HT-29 (cell line): ENCODE results near the gene PRKN. TPM values are rescaled to one million over a fixed set of nuclear protein-coding genes. Genes with fewer than 3 reads are reported as not detected.
"Not testable (repeated sequence)": the region's sequence is repeated elsewhere in the genome, so short reads cannot be mapped to it uniquely, and the experiment has no call there.

Experiments used
- DNase-seq: peaks from one replicate; pipeline ENCODE4 v3.0.0-alpha.2; 2015; ENCODE audit warnings: low spot score
- total RNA-seq: library from RNA; depleted of rRNA; stranded (reverse); fragments of >200 nt; shearing (Covaris generic); gene quantifications from 2 replicates; pipeline ENCODE4 v1.2.3, GENCODE V29; 2014

PRKN gene
- total RNA-seq, 1 experiment from 2014 or later = 3.4 TPM

DNA sequence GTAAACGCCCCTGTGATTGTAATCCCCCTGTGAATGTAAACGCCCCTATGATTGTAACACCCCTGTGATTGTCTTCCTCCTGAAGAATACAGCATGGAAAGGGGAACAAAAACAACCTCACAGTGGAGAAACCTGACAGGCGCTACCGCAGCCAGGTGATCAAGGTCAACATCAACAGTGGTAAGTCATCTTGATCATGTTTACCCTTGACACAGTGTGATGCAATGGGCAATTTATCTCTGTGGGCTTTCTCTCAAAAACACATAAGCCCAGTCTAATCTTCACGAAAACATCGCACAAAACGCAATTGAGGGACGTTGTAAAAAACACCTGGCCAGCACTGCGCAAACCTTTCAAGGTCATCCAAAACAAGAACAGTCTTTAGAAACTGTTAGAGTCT is 277.2 kb downstream of the PRKN start:
- DNase-seq = no peak

DNA sequence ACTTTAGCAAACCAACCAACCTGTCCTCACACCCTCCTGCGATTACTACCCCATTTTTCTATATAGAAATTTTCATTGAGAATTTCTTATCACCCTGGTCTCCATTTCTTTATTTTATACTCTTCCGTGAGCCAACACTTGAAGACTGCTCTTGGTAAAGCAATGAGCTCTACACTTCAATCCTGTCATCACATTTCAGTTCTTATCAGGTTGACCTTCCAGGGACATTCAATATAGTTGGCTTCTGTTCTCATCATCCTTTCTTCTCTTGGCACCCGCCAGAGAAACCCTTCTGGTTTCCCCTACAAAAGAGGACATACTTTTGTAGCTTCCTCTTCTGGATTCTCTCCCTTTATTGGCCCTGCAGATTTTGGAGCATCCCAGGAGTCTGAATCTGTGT is 279.3 kb downstream of the PRKN start:
- DNase-seq = no peak

DNA sequence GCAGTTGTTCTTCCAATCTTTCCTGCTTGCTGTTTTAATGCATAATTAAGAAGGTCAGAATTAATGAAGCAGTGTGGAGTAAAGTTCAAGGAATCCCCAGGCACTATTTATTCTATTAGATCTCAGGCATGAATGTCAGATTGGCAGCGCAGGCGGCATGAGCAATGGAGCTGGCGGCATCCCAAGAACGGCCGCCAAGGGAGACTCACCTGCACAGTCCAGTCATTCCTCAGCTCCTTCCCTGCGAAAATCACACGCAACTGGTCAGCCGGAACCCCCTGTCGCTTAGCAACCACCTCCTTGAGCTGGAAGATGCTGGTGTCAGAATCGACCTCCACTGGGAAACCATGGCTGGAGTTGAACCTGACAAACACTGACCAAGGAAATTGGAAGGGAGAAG is 284.5 kb downstream of the PRKN start:
- DNase-seq = no peak

DNA sequence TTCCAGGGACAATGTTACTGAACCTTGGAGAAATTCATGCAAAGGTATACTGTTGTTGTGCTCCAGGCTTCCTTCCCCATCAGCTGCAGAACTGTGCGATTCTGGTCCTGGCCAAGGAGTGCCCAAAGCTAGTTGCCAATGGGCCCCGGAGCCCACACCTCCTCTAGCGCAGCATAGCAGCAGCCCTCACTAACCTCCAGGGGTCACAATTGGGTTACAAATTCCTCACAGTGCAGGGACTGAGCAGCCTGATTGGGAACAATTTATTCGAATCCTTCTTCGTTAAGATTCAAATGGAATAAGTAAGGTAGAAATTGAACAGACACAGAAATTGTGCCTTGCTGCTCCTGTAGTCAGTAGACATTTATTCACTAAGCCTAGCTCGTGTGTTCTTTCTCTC is 284.9 kb downstream of the PRKN start:
- peak; percentile 55 for DNase-seq

DNA sequence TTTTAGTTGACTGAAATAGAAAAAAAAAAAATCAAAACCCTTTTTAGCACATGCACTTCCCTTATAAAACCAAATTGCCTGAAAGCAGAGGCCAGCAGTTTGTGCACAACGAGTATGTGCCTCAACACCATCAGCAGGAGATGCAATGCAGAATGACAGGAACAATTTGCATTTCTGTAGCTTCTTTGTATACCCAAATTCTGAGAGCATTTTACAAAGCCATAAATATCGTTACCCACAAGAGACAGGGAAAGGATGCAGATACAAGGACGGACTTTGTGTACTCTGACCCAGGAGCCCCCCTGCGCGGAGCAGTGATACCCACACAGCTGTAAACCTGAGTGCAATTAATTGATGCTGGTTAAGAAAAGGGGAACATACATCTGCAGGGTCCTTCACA is 285.6 kb downstream of the PRKN start:
- DNase-seq = no peak

DNA sequence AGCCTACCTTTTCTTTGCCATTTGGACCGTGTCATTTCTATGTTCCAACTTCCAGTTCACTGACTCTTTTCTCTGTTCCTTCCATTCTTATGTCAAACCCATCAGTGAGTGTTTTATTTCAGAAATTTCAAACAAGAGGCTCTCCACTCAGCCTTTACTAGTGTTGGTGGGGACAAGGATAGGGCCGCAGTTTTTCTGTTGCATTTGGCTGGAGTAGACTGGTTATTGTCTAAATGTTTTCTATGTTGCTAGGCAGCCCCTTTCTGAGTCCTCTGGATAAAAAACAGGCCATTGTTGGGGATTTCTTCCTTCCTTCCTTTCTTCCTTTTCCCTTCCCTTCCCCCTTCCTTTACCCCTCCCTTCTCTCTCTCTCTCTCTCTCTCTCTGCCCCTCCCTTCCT is 288.6 kb downstream of the PRKN start:
- DNase-seq = no peak

DNA sequence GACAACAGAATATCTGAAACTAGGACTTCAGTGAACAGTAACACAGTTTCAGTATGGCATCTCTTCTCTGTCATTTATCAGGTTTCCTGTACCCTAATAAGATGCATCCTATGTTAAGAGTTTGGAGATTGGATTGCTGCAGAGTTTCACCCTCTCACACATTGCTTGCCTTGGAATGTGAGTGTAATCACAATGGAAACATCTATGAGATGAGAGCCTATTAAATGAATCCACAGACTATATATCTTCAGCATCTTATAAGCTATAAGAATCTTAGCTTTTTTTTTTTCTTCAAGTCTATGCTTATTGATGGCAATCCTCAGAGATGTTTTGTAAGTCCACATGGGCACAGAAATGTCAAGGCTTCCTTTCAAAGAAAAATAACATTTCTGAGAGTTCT is 292.5 kb downstream of the PRKN start:
- DNase-seq = no peak

DNA sequence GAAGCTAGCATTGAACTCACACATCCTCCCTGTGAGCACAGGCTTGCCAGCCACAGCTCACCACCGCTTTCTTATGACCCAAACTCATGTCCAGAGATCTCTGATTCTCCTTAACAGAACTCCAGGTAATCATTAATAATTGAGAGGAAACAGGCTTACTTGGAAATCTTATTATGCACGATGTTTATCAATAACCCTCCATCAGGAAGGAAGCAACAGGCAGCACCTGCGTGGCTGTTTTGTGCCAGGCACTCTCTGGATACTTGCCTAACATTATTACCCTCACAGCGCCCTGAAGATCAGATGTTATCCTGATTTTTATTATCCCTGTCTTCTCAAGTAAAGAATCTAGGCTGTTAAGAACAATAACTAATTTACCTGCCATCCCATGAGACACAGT is 306.6 kb downstream of the PRKN start:
- DNase-seq = no peak

DNA sequence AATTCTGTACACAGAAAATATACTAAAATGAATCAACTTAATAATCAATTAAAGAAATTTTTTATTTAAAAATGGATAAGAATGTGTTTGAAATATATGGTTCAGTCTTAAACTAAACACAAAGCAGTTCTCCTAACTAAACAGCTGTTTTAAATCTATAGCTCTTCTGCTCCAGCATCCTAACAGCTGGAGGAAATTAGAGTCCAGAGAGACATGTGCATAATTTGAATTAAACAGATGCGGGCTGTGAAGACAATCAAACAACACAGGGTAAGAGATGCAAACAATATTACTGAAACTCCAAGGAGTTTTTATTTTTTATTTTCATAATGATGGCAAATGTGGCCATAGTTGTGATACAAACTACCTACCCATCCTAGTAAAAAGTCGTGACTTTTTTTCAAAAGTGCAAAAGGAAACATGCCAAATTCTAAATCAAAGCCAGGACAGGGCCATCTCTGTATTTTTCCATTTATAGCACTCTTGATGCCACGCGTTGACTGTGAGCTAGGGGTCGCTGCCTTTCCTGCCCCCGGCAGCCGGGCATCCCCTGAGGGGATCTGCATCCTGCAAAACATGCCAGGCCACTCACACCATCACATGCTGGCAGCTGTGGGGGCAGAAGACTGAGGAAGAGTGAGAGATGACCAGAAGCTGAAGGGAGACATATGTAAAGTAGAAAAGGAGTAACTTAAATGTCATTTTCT is 310.6 kb downstream of the PRKN start:
- DNase-seq = no peak

DNA sequence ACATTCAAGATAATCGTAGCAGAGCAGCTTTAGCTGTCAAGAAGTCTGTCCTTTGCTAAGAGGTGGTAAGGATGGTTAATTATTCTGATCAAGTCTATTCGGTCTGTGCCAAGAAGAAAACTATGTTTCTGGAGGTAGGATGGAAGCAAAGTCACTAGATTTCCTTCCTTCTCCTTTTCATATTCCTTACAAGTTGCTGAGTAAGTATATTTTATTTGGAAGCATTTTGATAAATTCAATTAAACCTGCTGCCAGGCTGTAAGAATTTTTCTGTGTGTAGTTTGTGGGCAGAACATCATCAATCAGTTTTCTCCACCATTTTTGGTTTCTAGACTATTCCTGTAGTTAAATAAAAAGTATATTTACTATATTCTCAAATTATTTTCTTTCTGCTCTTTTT is 311.3 kb downstream of the PRKN start:
- no peak for DNase-seq

DNA sequence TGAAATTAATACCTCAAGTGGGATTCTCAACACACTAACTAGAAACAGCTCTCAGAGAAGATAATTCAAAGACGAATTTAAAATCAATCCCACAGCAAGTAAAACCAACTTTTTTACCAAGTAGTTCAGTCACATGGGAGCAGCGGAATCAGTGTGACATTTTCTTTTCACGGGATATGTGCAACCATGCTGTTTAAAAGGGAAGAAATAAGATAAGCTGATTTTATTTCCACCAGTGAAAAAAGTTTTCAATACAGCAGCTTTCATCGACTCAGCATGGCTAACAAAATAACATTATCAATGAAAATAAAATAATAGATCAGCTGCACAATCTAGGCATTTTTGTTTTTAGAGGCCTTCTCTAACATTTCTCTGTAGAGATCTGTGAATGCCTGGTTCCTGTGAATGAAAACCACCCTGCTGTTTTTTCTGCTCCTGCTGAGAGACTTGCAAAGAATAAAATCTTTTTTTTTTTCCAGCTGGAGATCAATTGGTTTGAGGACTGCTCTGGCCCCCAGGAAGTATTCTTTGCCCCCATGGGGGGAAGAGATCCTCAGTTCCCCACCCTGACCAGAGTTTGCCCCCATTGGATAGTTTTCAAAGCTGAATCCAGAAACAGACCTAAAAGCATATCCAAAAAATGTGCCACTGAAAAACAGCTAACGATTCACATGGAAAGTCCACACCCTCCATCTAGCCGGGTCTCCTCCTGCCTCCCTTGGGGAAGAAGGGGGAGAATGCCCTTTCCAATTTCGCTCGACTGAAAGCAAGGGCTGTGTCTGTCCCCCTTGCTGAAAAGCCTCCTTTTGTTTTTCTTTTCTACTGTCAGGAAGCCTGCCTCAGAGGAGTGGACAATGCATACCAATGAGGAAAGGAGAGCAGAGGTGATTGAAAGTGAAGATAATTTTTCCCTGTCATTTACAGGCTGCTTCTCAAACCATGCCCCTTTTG is 317.6 kb downstream of the PRKN start:
- DNase-seq = no peak

DNA sequence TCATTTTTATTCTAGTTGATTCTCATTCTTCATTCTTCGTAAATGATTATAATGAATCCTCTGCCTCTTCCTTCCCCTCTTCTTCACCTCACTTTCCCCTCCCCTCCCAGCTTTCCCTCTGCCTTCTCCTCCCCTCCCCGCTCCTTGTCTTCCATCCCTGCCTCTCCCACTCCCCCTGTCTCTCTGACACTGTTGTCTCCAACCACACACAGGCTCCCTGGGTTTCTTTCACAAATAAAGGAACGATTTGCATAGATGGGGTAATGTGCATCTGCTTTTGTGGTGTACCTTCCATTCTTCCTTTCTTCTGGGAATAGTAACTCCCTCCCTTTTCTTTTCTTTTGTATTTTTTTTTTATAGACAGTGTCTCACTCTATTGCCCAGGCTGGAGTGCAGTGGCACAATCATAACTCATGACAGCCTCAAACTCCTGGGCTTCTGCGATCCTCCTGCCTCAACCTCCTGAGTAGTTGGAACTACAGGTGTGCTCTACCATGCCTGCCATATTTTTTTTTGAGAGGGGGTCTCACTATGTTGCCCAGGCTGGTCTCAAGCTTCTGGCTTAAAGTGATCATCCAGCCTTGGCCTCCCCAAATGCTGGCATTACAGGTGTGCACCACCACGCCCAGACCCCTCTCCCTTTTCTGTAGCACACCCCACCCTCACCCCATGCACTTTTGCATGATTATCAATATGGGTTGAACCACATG is 318.6 kb downstream of the PRKN start:
- no peak for DNase-seq

DNA sequence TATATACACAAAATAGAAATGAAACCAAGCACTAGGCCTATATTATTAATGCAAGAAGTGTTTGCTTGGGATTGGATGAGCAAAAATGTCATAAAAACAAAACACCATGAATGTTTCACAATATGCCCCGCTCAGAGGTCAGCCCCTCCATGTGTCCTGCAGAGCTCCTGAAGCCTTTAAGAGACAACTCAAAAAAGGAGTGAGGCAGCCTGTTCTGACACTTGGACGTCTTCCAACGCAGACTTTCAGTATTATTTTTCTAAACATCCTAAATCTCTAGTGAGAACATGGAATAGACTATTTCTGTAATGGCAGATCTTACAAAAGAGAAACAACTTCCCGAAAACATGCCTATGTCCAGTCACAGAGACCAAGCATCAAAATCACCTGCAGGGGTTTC is 322.6 kb downstream of the PRKN start:
- no peak for DNase-seq

DNA sequence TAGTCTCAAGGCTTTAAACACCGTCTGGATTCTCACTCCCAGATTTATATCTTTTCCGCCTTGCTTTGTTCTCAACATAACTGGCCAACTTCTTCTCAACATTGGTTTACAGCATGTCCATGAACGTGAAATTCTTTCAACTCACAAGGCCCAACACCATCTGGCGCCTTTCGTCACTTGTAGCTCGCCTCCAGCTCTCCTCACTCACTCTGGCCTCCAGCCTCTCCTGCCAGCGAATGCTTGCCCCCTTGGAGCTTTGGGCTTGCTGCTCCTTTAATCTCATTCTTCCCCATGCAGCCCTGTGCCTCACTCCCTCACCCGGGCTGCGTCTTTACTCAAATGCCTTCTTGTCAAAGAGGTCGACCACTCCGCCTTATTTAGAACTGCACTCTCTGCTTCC is 324.5 kb downstream of the PRKN start:
- DNase-seq = no peak

DNA sequence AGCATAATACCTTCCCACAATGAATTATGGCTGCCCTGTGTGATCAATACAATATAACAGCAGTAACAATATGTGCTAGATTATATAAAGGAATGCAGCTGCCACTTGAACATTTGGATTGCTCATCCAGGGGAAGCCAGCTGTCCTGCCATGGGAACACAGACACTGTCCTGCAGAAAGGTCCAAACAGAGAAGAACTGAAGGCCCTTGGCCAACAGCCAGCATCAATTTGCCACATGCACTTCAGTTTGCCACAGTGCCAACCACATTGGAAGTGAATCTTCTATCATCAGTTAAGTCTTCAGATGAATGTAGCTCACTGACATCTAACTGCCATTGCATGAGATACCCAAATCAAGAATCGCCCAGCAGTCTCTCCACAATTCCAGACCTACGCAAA is 332.4 kb downstream of the PRKN start:
- DNase-seq = no peak

DNA sequence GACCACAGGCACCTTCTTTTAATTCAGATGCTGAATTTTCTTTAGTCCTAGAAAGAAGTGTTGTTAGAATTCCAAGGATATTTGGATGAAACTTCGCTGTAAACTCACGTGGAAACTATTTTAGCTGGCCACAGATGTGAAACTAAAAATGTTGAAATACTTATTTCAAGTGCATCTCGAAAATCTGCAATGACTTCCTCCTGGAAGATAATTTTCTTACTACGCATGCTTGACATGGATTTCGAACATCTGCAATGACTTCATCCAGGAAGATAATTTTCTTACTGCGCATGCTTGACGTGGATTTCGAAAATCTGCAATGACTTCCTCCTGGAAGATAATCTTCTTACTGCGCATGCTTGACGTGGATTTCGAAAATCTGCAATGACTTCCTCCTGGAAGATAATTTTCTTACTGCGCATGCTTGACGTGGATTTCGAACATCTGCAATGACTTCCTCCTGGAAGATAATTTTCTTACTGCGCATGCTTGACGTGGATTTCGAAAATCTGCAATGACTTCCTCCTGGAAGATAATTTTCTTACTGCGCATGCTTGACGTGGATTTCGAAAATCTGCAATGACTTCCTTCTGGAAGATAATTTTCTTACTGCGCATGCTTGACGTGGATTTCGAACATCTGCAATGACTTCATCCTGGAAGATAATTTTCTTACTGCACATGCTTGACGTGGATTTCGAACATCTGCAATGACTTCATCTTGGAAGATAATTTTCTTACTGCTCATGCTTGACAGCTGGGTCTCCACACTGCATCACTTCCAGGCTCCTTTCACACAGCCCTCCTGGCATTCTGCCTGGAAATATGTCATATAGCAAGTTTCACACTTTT is 336.4 kb downstream of the PRKN start:
- DNase-seq = not testable (repeated sequence)

DNA sequence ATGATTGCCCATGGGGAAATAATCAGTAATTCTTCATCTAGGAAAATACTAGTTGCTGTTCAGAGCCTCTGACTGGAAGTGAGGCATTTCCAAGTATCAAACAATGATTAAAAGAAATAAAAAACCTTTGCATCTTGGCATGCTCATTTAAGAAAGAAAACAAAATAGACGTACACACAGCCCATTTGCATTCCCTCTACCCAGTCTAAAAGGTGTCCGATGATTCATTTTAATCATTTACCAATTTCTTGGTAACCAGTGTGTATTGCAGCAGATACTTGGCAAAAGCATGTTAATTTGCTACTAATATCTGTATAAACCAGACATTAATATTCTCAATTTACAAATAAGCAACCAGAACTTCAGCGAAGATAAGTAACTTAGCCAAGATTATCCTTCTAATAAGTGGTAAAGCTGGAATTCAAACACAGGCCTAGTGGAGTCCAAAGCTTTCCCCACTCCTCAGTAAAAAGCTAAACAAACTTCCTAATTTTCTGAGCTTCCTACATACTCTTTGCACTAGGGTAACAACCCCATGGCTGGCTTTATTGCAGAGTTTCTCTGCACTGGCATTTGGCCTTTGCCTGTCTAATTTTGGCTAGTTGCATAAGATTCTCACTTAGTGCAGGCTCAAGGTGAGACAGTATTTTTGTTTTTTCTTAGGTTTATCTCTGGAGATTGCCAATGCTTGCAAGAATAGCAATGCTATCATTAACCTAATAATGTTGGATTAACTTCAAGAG is 338.1 kb downstream of the PRKN start:
- DNase-seq = no peak

DNA sequence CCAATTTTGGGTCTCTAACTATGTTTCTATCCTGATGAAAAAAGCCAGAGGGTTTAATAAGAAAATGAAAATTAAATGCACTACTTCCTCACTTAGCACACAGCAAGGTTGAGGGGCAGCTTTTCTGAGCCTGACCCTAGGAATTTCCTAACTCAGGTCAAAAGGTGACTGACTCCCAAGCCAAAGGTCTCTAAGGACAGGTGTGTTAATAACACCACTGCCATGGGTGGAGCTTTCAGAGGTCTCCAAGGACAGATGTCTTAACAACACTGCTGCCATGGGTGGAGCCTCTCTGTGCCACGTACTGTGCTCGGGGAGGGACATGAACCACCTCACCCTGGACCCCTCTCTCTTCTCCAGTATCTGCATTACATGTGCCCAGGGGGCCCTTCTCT is 339.2 kb downstream of the PRKN start:
- DNase-seq = no peak

DNA sequence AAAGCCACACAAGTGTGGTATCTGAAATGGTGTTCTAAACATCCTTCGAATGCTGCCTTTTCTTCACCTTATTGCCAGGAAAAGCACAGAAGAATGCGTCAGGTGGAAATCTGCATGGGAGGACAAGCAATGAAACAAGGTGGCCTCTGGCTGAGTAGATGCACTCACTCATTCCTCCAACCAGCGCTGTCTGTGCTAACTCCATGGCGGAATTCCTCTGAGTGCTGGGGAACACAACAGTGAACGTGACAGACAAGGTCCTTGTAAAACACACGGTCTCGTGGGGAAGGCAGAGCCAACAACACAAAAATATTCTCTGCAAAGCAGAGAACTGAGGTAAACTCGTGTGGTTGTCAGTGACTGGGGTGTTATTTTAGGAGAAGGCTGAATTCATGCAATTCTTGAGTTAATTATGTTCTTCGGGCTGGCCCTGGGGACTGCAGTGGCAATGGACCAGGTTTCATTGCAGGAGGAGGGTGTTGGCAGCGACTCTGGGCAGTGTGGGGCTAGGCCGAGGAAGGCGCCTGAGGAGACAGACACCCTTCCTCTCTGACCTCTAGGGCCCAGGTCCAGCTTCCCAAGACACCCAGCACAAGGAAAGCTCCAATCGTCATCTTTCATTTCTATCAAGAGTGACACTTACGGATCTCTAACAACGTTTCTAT is 339.7 kb downstream of the PRKN start:
- no peak for DNase-seq

DNA sequence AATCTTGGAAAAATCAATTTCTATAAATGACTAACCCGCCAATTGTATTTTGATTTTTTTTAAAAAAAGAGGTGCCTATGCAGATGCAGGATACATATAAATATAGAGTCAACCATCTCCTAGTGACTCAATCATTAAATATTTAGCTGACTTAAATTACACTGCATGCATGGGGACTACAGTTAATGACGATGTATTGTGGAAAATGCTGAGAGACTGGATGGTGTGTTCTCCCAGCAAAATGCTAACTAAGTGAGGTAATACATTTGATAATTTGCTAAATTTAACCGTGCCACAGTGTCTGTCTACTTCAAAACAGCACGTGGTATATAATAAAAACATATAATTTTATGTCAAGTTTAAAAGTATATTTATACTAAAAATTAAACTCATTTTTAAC is 341.6 kb downstream of the PRKN start:
- no peak for DNase-seq
